GM21825 (cell line): ENCODE results near the gene CLK2.
"Not testable (repeated sequence)": the region's sequence is repeated elsewhere in the genome, so short reads cannot be mapped to it uniquely, and the experiment has no call there.

ENCODE experiments used
- ATAC-seq: cut with Tn5 transposase; IDR thresholded peaks from one replicate; pipeline ENCODE4 v1.9.1; 2021; ENCODE audit warnings: mild to moderate bottlenecking, moderate library complexity; ENCODE audit not compliant: unreplicated experiment

The CLK2 gene

GRCh38 chr1:155214702-155215101, 58.6 kb downstream of the CLK2 start:
- not testable (repeated sequence) for ATAC-seq
